Endometrial microvascular endothelial cells (primary cell): ENCODE results near the gene TMEM106C. TPM values are rescaled to one million over a fixed set of nuclear protein-coding genes. Genes with fewer than 3 reads are reported as not detected.

Experiments used
- in situ Hi-C: cut with HindIII; loops from 2 replicates; pipeline ENCODE4 v1.10.0; 2017; ENCODE audit warnings: low sequenced_read_pairs, low pct_unique_long_range_greater_than_20kb; ENCODE audit errors: inconsistent ontology term
- total RNA-seq: library from RNA; depleted of rRNA; stranded (reverse); fragments of >200 nt; gene quantifications from one replicate; pipeline ENCODE4 v1.2.3, GENCODE V29; 2015; ENCODE audit errors: inconsistent ontology term

Gene TMEM106C
- total RNA-seq, 1 donor from 2014 or later = 115 TPM

DNA sequence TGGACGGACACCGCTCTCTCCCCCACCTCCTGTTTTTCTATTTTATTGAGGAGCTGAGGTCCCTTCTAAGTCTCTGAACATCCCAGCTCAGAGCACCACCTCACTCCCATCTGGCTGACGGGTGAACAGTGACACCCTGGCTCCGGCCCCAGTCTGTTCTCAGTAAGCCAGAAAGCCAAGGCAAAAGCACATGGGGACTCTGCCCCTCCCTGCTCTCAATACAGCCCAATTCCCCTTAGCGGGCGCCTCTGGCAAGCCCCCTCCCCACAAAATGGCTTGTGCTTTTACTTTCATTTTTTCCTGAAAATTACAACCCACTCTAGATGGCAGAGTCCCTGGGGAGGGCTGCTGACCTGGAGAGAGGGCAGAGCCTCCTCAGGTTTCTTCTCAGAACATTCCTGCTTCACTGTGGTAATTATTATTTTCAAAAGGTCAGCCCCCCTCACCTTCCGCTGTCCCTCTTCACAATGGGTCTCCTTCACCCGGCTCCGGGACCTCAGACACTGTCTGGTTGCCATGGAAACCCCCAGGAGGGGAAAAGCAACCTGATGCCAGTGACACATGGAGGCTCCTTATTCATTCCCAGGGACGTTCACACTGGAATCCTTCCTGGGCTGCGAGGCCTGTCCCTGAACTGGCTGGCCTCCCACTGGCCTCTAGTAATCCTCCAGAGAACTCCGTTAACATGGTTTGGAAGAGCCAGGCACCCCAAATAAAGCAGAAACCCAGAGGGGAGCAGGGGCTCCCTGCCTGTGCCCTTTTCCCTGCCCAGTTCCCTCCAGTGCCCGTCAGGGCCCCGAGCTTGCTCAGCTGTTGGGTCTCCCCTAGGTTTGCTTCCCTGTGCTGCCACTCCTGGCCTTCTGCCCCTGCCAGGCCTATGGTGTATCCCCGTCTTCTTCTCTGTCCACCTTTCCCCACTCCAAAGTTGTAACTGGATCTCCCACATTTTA is 25.0 kb downstream of the TMEM106C start:
- in situ Hi-C loops = no loop called here

DNA sequence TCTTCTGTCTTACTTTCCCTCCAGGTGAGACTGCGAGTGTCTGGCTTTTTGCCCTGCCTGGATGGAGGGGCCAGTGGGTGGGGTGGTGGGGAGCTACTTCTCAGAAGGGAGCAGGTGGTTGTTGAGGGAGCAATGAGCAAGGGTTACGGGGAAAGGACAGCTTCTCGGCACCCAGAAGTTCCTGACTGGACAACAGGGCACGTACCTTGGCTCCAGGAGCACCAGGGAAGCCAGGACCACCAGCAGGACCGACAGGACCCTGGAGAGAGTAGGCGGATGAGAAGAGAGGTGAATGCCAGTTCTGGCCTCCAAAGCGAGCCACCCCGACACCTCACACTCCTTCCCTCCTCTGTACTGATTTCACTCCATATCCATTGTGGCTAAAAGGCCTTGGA is 25.6 kb downstream of the TMEM106C start:
- in situ Hi-C loops = no loop called here

DNA sequence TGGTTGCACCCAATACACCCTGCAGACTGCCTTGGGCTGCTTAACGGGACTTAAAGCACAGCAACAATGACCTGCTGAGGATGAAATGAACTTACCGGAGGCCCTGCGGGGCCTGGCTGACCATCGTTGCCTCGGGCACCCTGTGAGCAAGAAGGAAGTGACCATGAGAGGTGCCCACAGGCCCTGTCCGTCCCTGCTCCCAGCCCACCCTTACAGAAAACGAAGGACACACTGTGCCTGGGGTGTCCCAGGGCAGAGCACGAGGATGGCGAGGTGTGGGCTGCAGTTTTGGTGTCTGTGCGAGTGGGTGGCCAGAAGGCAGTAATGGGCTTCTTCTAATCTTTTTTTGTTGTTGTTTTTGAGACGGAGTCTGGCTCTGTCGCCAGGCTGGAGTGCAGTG is 26.3 kb downstream of the TMEM106C start:
- in situ Hi-C loops = no loop called here

DNA sequence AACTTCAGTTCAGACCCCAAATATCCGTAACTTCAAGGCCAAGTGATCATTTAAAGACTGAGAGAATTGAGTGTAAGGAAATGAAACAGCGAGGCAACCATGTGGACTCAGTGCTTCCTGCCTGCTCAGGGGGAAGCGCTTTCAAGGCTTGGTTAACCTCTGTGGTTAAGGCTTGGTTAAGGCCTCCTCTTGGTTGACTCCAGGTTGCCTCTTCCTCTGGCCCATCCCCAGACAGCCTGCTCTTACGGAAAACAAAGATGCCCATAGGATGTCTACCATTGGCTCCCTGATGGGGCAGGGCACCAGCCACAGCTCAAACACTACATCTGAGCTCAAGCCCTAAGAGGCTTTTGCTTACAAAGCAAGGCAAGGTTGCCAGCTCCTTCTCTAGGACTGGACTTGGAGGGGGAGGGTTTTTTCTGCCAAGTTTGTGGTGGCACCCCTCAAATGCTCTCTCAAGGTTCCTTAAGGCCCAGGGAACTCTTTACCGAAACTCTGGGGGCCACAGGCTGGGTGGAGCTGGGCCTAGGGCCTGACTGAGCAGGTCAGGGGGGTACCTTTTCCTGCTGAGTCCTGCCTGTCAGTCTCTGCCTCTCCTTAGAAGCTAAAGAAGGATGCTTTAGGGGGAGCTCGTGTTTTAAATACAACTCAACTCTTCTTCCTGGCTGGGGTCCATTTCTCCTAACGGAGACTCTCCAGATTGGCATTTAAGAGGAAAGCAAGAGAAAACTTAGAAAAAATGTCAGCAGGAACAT is 27.1 kb downstream of the TMEM106C start:
- in situ Hi-C loops = no loop called here

DNA sequence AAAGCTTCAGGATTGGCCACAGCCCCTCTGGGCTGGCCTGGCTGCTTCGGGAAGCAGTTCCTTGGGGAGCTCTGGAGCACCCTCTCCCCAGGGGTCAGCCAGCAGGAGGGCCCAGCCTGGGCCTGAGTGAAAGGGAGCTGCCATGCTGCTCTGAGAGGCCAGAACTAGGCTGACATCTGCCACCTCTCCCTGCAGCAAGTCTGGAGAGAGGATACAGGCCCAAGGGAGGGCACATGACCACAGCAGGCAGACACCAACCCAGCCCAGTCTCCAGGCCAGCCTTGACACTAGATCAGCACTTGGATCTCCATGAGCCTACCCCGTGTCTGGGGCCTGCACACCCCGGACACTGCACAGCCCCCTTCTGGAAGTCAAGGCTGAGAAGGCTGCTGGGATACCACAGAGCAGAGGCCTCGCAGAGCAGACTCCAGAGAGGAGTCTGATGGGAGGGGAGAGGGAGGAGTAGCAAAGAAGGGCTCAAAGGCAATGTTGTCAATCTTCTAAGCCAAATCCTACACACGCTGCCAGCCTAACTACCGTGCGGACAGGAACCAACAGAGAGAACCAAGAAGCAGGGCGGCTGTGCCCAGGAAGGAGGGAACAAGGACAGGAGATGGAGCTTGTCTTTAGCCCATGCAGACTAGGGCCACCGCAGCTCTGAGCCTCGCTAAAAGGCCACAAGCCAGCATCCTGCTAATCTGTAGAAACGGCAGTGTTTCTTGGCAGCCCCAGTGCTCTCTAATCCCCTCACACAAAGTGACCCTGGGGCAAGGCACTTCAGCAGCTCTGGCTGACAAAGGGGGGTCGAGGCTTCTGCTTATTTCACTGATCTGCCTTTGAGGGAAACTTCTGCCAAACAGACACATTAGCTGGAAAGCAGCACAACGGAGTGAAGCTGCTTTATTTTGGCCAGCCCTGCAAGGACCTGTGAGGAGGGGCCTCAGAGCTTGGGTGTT is 28.0 kb downstream of the TMEM106C start:
- in situ Hi-C loops = no loop called here

DNA sequence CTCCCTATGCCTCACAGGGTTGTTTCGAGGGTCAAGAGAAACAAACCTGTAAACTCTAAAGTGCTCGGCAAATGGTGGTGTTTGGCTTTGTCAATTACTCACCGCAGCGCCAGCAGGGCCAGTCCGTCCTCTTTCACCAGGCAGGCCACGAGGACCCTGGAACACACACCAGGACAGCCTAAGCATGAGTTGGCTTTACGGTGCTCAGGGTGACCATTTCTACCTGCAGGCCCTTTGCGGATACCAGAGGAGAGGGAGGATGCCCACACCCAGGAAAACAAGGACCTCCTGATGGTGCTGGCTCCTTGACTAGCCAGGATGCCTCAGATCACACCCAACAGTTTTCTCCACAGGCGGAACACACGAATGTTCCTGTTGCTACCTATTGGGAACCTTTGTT is 29.4 kb downstream of the TMEM106C start:
- in situ Hi-C loops = no loop called here

DNA sequence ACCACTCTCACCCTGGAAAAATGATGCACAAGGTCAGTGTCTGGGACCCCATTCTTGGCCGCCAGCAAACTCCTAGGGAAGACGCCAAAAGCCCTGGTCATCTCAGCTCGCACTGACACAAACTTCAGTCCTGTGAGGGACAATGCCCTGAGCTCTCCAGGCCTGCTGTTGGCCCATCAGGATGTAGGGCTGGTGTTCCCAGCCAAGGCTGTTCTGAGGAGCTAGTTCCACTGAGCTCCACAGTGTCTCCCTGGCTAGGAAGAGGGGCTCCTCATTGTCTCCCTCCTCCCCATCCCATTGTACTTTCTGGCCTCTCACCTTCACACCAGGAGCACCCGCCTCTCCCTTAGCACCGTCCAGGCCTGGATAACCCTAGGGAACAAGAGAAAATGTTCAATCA is 30.1 kb downstream of the TMEM106C start:
- in situ Hi-C loops = no loop called here

DNA sequence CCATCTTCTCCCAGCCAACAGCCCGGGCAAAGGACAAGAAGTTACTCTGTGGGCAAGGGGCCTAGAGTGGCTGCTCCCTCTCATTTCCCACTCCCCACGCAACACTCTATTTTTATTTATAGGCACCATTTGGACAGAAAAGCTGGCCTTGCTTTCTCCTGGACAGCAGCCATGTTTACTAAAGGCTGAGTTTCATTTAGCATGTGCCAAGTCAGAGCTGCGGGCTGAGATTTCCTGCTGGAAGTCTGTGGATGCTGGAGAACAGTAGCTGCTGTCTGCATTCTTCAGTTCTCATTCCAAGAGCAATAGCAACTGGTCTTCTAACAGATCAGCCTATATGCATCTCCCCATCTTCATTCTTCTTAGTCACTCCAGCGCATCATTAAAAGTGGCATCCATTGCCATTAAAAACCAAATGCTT is 32.6 kb downstream of the TMEM106C start:
- in situ Hi-C loops = no loop called here

DNA sequence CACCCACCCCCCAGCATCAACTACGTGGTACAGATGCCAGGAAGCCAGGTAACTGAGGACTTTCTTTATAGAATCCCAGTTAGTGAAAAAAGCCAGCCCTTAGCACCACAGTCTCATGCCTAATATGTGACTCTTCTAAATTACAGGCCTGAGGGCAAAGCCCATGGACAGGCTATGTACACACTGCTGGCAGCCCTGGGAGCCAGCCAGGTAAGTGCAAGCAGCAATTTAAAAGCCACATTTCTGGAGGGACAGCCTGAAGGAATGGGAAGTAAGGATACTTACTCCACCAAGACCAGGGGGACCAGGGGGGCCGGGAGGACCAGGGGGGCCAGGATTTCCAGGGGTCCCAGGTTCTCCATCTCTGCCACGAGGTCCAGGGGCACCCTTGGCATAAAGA is 33.9 kb downstream of the TMEM106C start:
- in situ Hi-C loops = no loop called here

DNA sequence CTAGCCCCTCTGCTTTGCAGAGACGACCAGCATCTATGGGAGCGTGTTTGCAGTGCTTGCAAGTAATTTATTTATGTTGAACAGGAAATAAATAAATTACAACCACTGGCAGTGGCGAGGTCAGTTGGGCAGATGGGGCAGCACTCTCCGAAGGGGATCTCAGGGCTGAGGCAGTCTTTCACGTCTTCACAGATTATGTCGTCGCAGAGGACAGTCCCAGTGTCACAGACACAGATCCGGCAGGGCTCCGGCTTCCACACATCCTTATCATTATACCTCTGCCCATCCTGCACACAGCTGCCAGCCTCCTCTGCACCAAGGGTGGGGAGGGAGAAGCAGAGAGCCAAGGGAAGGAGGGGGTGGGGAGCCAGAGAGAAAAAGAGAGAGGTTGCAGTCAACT is 36.4 kb downstream of the TMEM106C start:
- in situ Hi-C loops = no loop called here

DNA sequence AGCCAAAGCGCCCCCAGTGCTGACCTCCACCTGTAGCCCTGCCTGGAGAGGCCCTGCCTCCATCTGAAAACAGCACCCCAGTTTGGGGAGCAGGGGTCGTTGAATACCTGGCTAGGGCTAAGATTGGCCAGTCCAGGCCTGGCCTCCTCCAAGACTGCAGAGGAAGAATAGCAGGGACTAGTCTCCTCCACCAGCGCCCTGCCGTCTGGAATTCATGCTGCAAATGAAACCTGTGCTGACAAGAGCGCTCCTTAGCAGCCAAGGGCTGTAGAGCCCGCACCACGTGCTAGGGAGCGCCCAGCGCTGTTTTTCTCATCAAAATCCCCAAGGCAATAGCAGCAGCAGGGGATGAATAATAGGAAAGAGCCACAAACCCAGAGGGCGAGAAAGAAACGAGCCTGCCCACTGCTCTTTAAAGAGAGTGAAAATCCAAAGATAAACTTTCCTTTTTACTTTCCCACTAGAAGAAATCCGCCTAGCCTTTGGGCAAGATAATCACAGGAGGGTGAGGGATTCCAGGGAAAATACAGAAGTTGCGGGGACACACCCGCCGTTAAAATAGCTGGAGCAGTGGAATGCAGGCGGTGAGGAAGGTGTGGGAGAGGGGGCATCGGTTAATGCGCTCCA is 37.6 kb downstream of the TMEM106C start:
- in situ Hi-C loops = no loop called here

DNA sequence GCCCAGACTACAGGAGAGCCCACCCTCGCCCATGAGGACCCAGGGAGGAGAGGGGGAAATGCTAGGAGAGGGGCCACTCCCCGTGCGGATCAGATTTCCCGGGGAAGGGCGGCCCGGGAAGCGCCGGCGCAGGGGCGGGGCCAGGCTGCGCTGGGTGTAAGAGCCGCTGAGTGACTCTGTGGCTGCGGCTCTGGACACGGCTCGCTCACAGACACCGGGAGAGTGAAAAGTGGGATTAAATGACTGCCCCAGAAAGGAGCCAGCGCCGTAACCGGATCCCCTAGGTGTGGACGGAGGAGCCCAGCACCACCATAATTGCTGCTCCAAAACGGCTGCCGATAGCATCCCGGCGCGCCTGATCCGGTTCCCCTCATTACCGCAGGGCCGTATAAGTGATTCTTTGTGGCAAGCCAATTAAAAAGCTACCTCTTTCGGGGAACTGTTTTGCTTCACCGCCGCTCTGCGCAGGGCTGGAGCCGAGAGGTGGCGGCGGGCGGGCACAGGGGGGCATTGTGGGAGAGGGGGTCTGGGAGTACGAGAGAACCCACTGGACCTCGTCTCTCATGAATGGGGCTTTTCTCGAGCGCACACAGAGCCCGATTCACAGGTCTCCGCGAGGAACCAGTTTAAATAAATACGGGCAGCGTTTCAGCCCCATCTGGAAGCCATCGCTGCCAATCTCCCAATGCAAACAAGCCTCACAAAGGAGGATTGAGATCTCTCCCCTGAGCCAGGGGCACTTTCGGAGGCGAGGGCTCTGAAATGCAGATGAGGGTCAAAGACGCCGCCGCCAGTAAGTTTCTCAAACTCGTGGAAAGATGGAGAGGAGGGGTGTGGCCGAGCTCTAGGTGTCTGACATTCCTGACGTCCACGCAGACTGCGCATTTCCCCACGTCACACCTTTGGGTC is 38.4 kb downstream of the TMEM106C start:
- in situ Hi-C loops = no loop called here

DNA sequence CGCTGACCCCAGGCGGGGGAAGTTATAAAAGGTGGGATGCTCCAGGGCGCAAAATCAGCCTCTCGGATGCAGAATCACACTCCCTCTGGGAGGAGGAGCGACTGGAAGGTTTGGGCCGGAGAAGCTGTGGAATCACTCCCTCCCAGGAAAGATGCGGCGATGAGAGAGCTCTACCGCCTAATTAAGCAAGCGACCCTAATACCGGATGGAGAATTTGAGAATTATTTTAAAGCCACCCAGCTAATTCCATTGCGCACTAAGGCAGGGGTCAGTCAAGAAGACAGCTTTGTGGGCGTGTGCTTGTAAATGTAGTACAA is 39.0 kb downstream of the TMEM106C start:
- in situ Hi-C loops = no loop called here

DNA sequence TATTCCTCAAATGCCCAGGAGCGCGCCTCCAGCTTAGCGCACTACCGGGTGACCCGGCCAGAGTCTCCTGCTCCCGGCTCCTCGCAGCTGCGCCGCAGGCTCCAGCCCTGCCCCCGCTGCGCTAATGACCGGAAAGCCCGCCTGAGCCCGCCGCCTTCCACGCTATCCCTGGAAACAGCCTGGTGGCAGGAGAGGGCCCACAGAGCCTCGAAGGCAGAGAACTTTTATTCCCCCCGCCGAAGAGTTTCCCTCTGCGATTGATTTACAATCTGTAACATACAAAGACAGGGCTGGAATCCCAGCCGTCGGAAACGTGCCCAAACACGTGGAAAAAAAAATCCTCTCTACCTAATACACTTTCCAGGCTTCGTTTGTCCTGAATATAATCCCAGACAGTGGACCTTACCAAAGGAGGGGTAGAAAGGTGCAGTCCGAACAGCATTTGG is 39.4 kb downstream of the TMEM106C start:
- in situ Hi-C loops = no loop called here

DNA sequence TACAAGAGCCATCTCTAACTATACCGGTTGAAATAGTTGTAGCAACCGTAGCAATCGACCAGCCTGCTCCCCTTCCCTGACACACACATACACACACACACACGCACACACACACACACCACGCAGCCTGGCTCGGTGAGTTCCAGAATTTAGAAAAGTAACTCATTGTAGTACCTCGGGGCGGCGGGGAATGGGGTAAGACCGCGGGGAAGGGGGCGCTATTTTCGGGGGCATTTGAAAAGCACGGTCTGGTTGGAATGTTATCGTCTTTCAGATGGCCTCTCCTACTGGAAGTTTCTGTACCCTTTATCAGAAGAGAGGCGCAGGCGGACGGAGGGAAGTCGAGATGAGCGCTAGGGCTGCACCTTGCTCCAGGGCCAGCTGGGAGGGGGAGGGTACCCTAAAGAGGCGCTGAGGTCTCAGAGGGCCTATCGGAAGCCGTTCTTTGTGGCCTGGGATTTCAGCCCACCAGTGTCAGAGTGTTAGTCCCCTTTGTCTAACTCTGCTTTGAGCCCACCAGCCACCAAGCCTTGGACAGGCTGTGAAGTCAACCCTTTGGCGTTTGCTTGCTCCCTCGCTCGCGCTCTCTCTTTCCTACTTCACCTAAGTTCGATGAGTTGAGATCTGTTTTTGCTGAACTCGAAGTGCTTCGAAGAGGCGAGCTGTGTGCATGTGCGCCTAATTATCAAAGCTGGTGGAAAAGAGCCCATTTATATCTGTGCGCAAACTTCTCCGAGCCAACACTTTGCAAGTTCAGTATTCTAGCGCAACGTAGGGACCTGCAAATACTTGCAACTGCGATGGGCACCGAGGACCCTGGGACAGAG is 40.0 kb downstream of the TMEM106C start:
- in situ Hi-C loops = no loop called here

DNA sequence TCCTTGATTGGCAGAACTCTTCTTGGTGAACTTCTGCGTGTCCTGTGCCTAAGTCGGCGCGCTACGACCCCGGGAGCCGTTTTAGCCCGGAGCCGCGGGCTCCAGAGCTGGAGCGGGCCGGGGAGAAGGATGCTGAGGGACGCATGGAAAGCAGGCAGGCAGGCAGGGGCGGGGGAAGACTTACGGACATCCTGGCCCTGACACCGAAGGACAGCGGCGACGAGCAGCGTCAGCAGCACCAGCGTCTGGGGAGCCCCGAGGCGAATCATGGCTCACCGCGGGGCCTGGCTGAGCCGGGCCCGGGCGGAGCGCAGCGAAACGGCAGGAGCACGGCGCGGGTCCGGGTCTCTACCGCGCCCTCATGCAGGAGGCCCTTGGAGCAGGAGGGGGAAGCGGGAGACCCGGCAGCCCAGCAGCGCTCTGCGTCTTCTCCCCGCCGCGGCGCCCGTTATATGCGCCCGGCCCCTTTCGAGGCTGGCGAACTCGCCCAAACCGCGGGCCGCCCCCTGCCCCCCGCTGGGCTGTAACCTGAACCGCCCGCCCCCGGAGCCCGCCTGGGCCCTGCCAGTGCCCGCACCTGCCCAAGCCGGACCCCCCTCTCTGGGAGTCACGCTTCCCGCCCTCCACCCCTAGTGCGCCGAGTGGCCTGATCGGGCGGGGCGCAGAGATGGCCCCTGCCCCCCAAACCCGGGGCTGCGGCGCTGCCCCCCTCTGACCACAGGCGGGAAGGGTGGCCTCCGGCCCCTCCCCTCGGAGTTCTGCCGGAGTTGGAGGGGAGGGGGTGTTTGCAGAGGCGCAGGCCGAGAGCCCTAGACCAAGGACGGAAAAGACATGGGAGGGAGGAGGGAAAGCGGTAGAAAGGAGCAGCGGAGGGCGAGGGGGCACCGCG is 40.9 kb downstream of the TMEM106C start, which contains the start of gene COL2A1:
TSS of gene COL2A1 (minus strand) at position 424 of the 889 bp plus-strand sequence. CDS start at position 269, 155 bp downstream.
- in situ Hi-C loops = no loop called here
